Psoas muscle (tissue), 8 donors: ENCODE measurements around the gene HIRIP3. TPM values are rescaled to one million over a fixed set of nuclear protein-coding genes. Genes with fewer than 3 reads are reported as not detected.
"Not testable (repeated sequence)": the region's sequence is repeated elsewhere in the genome, so short reads cannot be mapped to it uniquely, and the experiment has no call there.

Experiments used
- ATAC-seq, 4 donors: fragments of 200-7000 bp; cut with Tn5 transposase; one replicate each; pipeline ENCODE4 v1.9.1; 2020; ENCODE audit warnings: moderate library complexity in 3 of 4, mild to moderate bottlenecking in 2 of 4
- DNase-seq, 2 donors: peaks; one replicate each; pipeline ENCODE4 v3.0.0-alpha.2; 2020
- H3K27ac ChIP-seq: fragments of 200-600 bp; one replicate; pipeline ENCODE4 v1.8.0; 2022
- H3K27me3 ChIP-seq, 3 donors: fragments of 200-600 bp in 1 of 3; one replicate each; pipeline versions ENCODE4 v1.6.1 to v1.8.0; 2013 to 2022; ENCODE audit warnings: low read length in 2 of 3, mild to moderate bottlenecking in 2 of 3, moderate library complexity in 1 of 3; ENCODE audit not compliant: insufficient read depth in 3 of 3
- H3K36me3 ChIP-seq, 2 donors: fragments of 200-600 bp in 1 of 2; one replicate each; pipeline versions ENCODE4 v1.6.1 to v1.8.0; 2013 to 2022; ENCODE audit warnings: low read depth in 1 of 2, mild to moderate bottlenecking in 1 of 2, moderate library complexity in 1 of 2; ENCODE audit not compliant: insufficient read depth in 1 of 2
- H3K4me1 ChIP-seq: fragments of 200-600 bp; one replicate; pipeline ENCODE4 v1.8.0; 2022
- H3K4me3 ChIP-seq: fragments of 200-600 bp; one replicate; pipeline ENCODE4 v1.8.0; 2022; ENCODE audit warnings: mild to moderate bottlenecking
- H3K9me3 ChIP-seq: fragments of 200-600 bp; one replicate; pipeline ENCODE4 v1.8.0; 2022
- CTCF ChIP-seq: fragments of 200-600 bp; IDR thresholded peaks from one replicate; pipeline ENCODE4 v1.8.0; 2022; ENCODE audit warnings: antibody characterized with exemption
- WGBS, 3 donors: extraction: QIAGEN DNeasy Blood & Tissue Kit; methylation state at CpG; one replicate each; pipeline versions ENCODE4 v1.1.6 to v1.1.7; 2013; 5-methylcytosine and 5-hydroxymethylcytosine counted together
- intact Hi-C, 2 donors: fragments of 100-400 bp; cut with DNase I; formaldehyde crosslinking; loops; one replicate each; pipeline versions ENCODE4 v1.11.0 to v1.14.2; 2022
- polyA plus RNA-seq, 3 donors: library from polyadenylated mRNA; stranded (reverse); fragments of 200-250 nt; gene quantifications; one replicate each; pipeline ENCODE4 v1.2.3, GENCODE V29; 2013
- total RNA-seq, 4 donors: library from RNA; stranded (reverse); fragmentation: NEBNext Ultra II Directional in 2 of 4; extraction: Animal tissue kit (Norgen Biotek cat#: 25700) in 2 of 4; gene quantifications; one replicate each; pipeline versions ENCODE4 v1.2.1 to v1.2.4, GENCODE V29; 2021 to 2023
- donor health status: healthy with polysubstance abuse.
- donor health status: DM: no; HTN: no; CAD: no; lungs with moderate emphysema.
- donor health status: Bipolar disorder and iron deficiency.
- donor health status: healthy.
- donor health status: DM: yes; HTN: yes; CAD: no.
- donor health status: DM: no; HTN: no; CAD: no.
- donor health status: DM: no; HTN: no; CAD: no.
- donor health status: DM: yes; HTN: yes; CAD: no.

Gene HIRIP3
- total and polyA plus RNA-seq, 7 donors, result 18.5 to 62.5 (median 21.6) TPM

- no peak for TF ChIP-seq CTCF
- no peak overlapping the region for H3K27ac ChIP-seq
- 67 to 70% (median 68%) methylated on average over 20 of the region's 20 CpGs for WGBS, 3 donors
- no peak overlapping the region for H3K4me3 ChIP-seq
- intact Hi-C loops, result loop anchor here in 1 of 2 donors (10.0 kb wide), 1 partner anchor 330 kb away; no protein-coding TSS in a partner anchor
- no peaks in the 10 kb centered on the region for H3K4me1 ChIP-seq
- DNase-seq, result no peak
- peaks cover 0 to 39% (median 5%) of the 10 kb centered on the region in 3 donors for H3K27me3 ChIP-seq
- H3K36me3 ChIP-seq, result no peaks in the 10 kb centered on the region
- no peak for ATAC-seq
- H3K9me3 ChIP-seq, result no peaks in the 10 kb centered on the region
These were observed 29.7 kb upstream of the HIRIP3 start for GRCh38 chr16:30025156-30025555.

- no peak for ATAC-seq
- no peaks in the 10 kb centered on the region for H3K36me3 ChIP-seq
- intact Hi-C loops, result loop anchor here in 1 of 2 donors (10.0 kb wide), 1 partner anchor 330 kb away; no protein-coding TSS in a partner anchor
- WGBS, 3 donors, result 75 to 84% (median 76%) methylated on average over 16 of the region's 16 CpGs
- no peak overlapping the region for H3K4me3 ChIP-seq
- no peaks in the 10 kb centered on the region for H3K9me3 ChIP-seq
- no peak for TF ChIP-seq CTCF
- no peaks in the 10 kb centered on the region for H3K4me1 ChIP-seq
- no peak overlapping the region for H3K27ac ChIP-seq
- no peak for DNase-seq
- peaks cover 0 to 32% (median 2%) of the 10 kb centered on the region in 3 donors for H3K27me3 ChIP-seq
These were observed 29.0 kb upstream of the HIRIP3 start for GRCh38 chr16:30024451-30024850.

GRCh38 chr16:30023586-30023985, 28.2 kb upstream of the HIRIP3 start:
- intact Hi-C loops, result loop anchor here in 1 of 2 donors (10.0 kb wide), 1 partner anchor 329 kb away; no protein-coding TSS in a partner anchor
- H3K36me3 ChIP-seq, result no peaks in the 10 kb centered on the region
- no peak for TF ChIP-seq CTCF
- no peak for ATAC-seq
- peaks cover 0 to 25% (median 2%) of the 10 kb centered on the region in 3 donors for H3K27me3 ChIP-seq
- H3K9me3 ChIP-seq, result no peaks in the 10 kb centered on the region
- DNase-seq, result no peak
- no peak overlapping the region for H3K4me3 ChIP-seq
- 81 to 86% (median 81%) methylated on average over 11 of the region's 11 CpGs for WGBS, 3 donors
- H3K4me1 ChIP-seq, result no peaks in the 10 kb centered on the region
- H3K27ac ChIP-seq, result no peak overlapping the region

GRCh38 chr16:30022887-30023286, 27.5 kb upstream of the HIRIP3 start, which contains the start of gene C16orf92:
Gene C16orf92, plus strand, starts transcription at chr16:30023198. Its CDS starts 143 bp downstream, at chr16:30023341.
- intact Hi-C loops, result loop anchor here in 1 of 2 donors (10.0 kb wide), 1 partner anchor 328 kb away; no protein-coding TSS in a partner anchor
- no peak within 1 kb of the TSS for H3K4me3 ChIP-seq
- no peak for TF ChIP-seq CTCF
- DNase-seq (no peak), ATAC-seq (no peak)
- no peaks in the 10 kb centered on the region for H3K9me3 ChIP-seq
- no peaks in the 10 kb centered on the region for H3K36me3 ChIP-seq
- H3K27ac ChIP-seq, result no peak within 1 kb of the TSS
- 77 to 83% (median 81%) methylated on average over 6 of the region's 6 CpGs for WGBS, 3 donors
- H3K4me1 ChIP-seq, result no peaks in the 10 kb centered on the region
- H3K27me3 ChIP-seq, result peaks cover 0 to 20% (median 2%) of the 10 kb centered on the region in 3 donors

- no peak overlapping the region for H3K27ac ChIP-seq
- intact Hi-C loops, result no loop called here
- DNase-seq (no peak), ATAC-seq (no peak)
- peaks cover 0 to 8% (median 0%) of the 10 kb centered on the region in 3 donors for H3K27me3 ChIP-seq
- WGBS, 3 donors, result 69 to 73% (median 70%) methylated on average over 4 of the region's 4 CpGs
- no peaks in the 10 kb centered on the region for H3K4me1 ChIP-seq
- no peak overlapping the region for H3K4me3 ChIP-seq
- no peaks in the 10 kb centered on the region for H3K36me3 ChIP-seq
- no peaks in the 10 kb centered on the region for H3K9me3 ChIP-seq
- no peak for TF ChIP-seq CTCF
These were observed 23.3 kb upstream of the HIRIP3 start for GRCh38 chr16:30018731-30019158.

GRCh38 chr16:30017937-30018336, 22.5 kb upstream of the HIRIP3 start:
- H3K4me3 ChIP-seq, H3K4me1 ChIP-seq, H3K9me3 ChIP-seq, H3K27ac ChIP-seq, H3K36me3 ChIP-seq, DNase-seq, intact Hi-C loops, ATAC-seq: not testable (repeated sequence)
- WGBS, 3 donors, result 79 to 88% (median 86%) methylated on average over 4 of the region's 4 CpGs
- peaks cover 0 to 14% (median 0%) of the 10 kb centered on the region in 3 donors for H3K27me3 ChIP-seq
